ENCODE data around the gene RPL36. TPM values are rescaled to one million over a fixed set of nuclear protein-coding genes. Genes with fewer than 3 reads are reported as not detected.
"Not testable (repeated sequence)": the region's sequence is repeated elsewhere in the genome, so short reads cannot be mapped to it uniquely, and the experiment has no call there.

Gene RPL36
- total and polyA plus RNA-seq, 12 donors, result 270 to 1,152 (median 362) TPM

GRCh38 chr19:5719274-5719960 lies 29.3 kb downstream of the RPL36 start:
- intact Hi-C loops (cut with DNase I), result no loop called here
- no peak for TF ChIP-seq CTCF (IDR thresholded peaks at IDR 0.05)
- ATAC-seq (peak in 1 of 8 donors; percentile 0), DNase-seq (no peak)
- 0 to 1% methylated on average over 45 to 57 of the region's 58 CpGs for WGBS, 2 donors
- no peaks in the 10 kb centered on the region for H3K9me3 ChIP-seq
- H3K4me1 ChIP-seq, result peaks cover 0 to 46% (median 29%) of the 10 kb centered on the region in 9 donors
- H3K27me3 ChIP-seq, result no peaks in the 10 kb centered on the region
- peak overlapping the region; percentile 86 to 100 (median 96) for H3K4me3 ChIP-seq
- peak overlapping the region; percentile 83 to 99 (median 93) for H3K27ac ChIP-seq
- peaks cover 0 to 8% (median 0%) of the 10 kb centered on the region in 9 donors for H3K36me3 ChIP-seq

GRCh38 chr19:5719961-5720790 lies 30.1 kb downstream of the RPL36 start, which contains the start of the genes CATSPERD and LONP1:
TSS of gene CATSPERD (plus strand) at chr19:5720637. CDS start at chr19:5720738, 101 bp downstream.
TSS of gene LONP1 (minus strand) at chr19:5720146. CDS start at chr19:5720132, 14 bp downstream.
- intact Hi-C loops (cut with DNase I), result loop anchor here in 4 of 10 donors (2.0 kb wide), 3 partner anchors 29 to 71 kb away; partner anchors contain the start of genes RPL36 (in 2 of the 4), DUS3L (in 1 of the 4), HSD11B1L (in 1 of the 4) and MICOS13 (in 1 of the 4)
- TF ChIP-seq CTCF (IDR thresholded peaks at IDR 0.05), result peak; percentile 85 to 99 (median 94)

GRCh38 chr19:5727453-5728050 lies 37.5 kb downstream of the RPL36 start:
- WGBS, 2 donors, result 93 to 95% methylated on average over 4 of the region's 4 CpGs
- Histone ChIP-seq H3K9me3 (peaks cover 0 to 33% (median 9%) of the 10 kb centered on the region in 11 donors), H3K4me1 (no peaks in the 10 kb centered on the region), H3K36me3 (no peaks in the 10 kb centered on the region), H3K27ac (no peak overlapping the region), H3K27me3 (peaks cover 0 to 7% (median 0%) of the 10 kb centered on the region in 7 donors), H3K4me3 (no peak overlapping the region)
- no peak for TF ChIP-seq CTCF (IDR thresholded peaks at IDR 0.05)
- intact Hi-C loops (cut with DNase I), result no loop called here
- no peak for ATAC-seq
- no peak for DNase-seq

More at GRCh38 chr19:5719961-5720790, 30.1 kb downstream of the RPL36 start, which contains the start of the genes CATSPERD and LONP1:
- Histone ChIP-seq H3K27me3 (no peaks in the 10 kb centered on the region), H3K4me3 (peak within 1 kb of the TSS; percentile 86 to 100 (median 96)), H3K36me3 (peaks cover 0 to 8% (median 0%) of the 10 kb centered on the region in 9 donors), H3K27ac (peak within 1 kb of the TSS; percentile 83 to 99 (median 93)), H3K4me1 (peaks cover 0 to 46% (median 29%) of the 10 kb centered on the region in 9 donors), H3K9me3 (no peaks in the 10 kb centered on the region)
- WGBS, 2 donors, result 0% methylated on average over 89 to 90 of the region's 90 CpGs
- DNase-seq (peak; percentile 97 to 98), ATAC-seq (peak; percentile 96 to 99 (median 98))

- H3K27ac ChIP-seq; H3K36me3 ChIP-seq; H3K27me3 ChIP-seq; DNase-seq; H3K4me3 ChIP-seq; intact Hi-C loops (cut with DNase I); ATAC-seq; H3K4me1 ChIP-seq: not testable (repeated sequence)
- WGBS, 2 donors, result 79 to 92% methylated on average over 2 of the region's 2 CpGs
- peaks cover 0 to 28% (median 9%) of the 10 kb centered on the region in 11 donors for H3K9me3 ChIP-seq
These were observed 43.1 kb downstream of the RPL36 start for GRCh38 chr19:5733172-5733571.

Data from heart right ventricle (tissue), 16 donors.